Esophagus squamous epithelium (tissue), 5 donors: Measurements from ENCODE around the gene SRGAP2B. TPM values are rescaled to one million over a fixed set of nuclear protein-coding genes. Genes with fewer than 3 reads are reported as not detected.
"Not testable (repeated sequence)": the region's sequence is repeated elsewhere in the genome, so short reads cannot be mapped to it uniquely, and the experiment has no call there.

Experiments used
- DNase-seq: peaks from one replicate; lab custom pipeline; 2025; lab: John Stamatoyannopoulos, UW
- H3K27ac ChIP-seq, 4 donors: fragments of 200-600 bp; sonication (generic); one replicate each; pipeline ENCODE4 v1.5.1; 2016 to 2019; ENCODE audit warnings: mild to moderate bottlenecking in 1 of 4
- H3K27me3 ChIP-seq, 4 donors: fragments of 200-600 bp; sonication (generic); 1 replicate in 3 of 4; 2 replicates in 1 of 4; pipeline versions ENCODE4 v1.5.1 to v1.6.0; 2017 to 2021; ENCODE audit warnings: antibody characterized with exemption in 1 of 4
- H3K36me3 ChIP-seq, 3 donors: fragments of 200-600 bp; sonication (generic); one replicate each; pipeline ENCODE4 v1.5.1; 2016 to 2019
- H3K4me1 ChIP-seq, 3 donors: fragments of 200-600 bp; sonication (generic); one replicate each; pipeline ENCODE4 v1.5.1; 2017 to 2019
- H3K4me3 ChIP-seq, 4 donors: fragments of 200-600 bp; sonication (generic); 1 replicate in 3 of 4; 2 replicates in 1 of 4; pipeline ENCODE4 v1.5.1; 2016 to 2019; ENCODE audit warnings: mild to moderate bottlenecking in 2 of 4, moderate library complexity in 1 of 4
- H3K9me3 ChIP-seq, 3 donors: fragments of 200-600 bp; sonication (generic); one replicate each; pipeline ENCODE4 v1.5.1; 2016 to 2019
- WGBS, 2 donors: methylation state at CpG; one replicate each; pipeline ENCODE4 v1.1.5; 2018; 5-methylcytosine and 5-hydroxymethylcytosine counted together
- intact Hi-C: fragments of 100-400 bp; cut with DNase I; formaldehyde crosslinking; loops from one replicate; pipeline ENCODE4 v1.15.0; 2022
- total RNA-seq, 4 donors: library from RNA; depleted of rRNA; stranded (reverse); fragments of >200 nt; gene quantifications; one replicate each; pipeline ENCODE4 v1.1.0, GENCODE V29; 2016
- donor health status: DM: yes; HTN: yes; CAD: no.

SRGAP2B gene
- total RNA-seq, 4 donors from 2014 or later = 9.1 to 13.7 (median 12.9) TPM

GRCh38 chr1:145015744-145016491 is 79.2 kb downstream of the SRGAP2B start:
- H3K4me1 ChIP-seq, H3K4me3 ChIP-seq, DNase-seq, H3K36me3 ChIP-seq, H3K27ac ChIP-seq, intact Hi-C loops, H3K9me3 ChIP-seq, H3K27me3 ChIP-seq: not testable (repeated sequence)
- no CpG with 5 or more reads among the region's 2 CpGs for WGBS, 2 donors

GRCh38 chr1:145013353-145013752 is 81.8 kb downstream of the SRGAP2B start:
- H3K27me3 ChIP-seq, DNase-seq, H3K36me3 ChIP-seq, H3K4me3 ChIP-seq, H3K4me1 ChIP-seq, intact Hi-C loops, H3K27ac ChIP-seq, H3K9me3 ChIP-seq: not testable (repeated sequence)
- 100% methylated on average over 2 of the region's 4 CpGs for WGBS, 2 donors

- WGBS, 2 donors = 94 to 96% methylated on average over 3 to 4 of the region's 4 CpGs
- DNase-seq, H3K27me3 ChIP-seq: not testable (repeated sequence)
Measured at GRCh38 chr1:145011811-145012210, 83.3 kb downstream of the SRGAP2B start.

GRCh38 chr1:145010580-145010979 is 84.5 kb downstream of the SRGAP2B start:
- H3K27me3 ChIP-seq, H3K27ac ChIP-seq, H3K4me1 ChIP-seq, H3K36me3 ChIP-seq, H3K9me3 ChIP-seq, DNase-seq, intact Hi-C loops, H3K4me3 ChIP-seq: not testable (repeated sequence)
- WGBS, 2 donors = 48 to 71% methylated on average over 1 to 2 of the region's 3 CpGs

More at GRCh38 chr1:145011811-145012210, 83.3 kb downstream of the SRGAP2B start:
- H3K9me3 ChIP-seq, H3K36me3 ChIP-seq, H3K27ac ChIP-seq, H3K4me1 ChIP-seq, H3K4me3 ChIP-seq, intact Hi-C loops: not testable (repeated sequence)

- not testable (repeated sequence) for H3K27me3 ChIP-seq
Measured at GRCh38 chr1:145009928-145010327, 85.2 kb downstream of the SRGAP2B start.

GRCh38 chr1:145008388-145008787 is 86.7 kb downstream of the SRGAP2B start:
- WGBS, 2 donors = no CpG with 5 or more reads among the region's 4 CpGs
- H3K36me3 ChIP-seq, H3K9me3 ChIP-seq, H3K4me1 ChIP-seq, H3K27ac ChIP-seq, H3K4me3 ChIP-seq, DNase-seq, H3K27me3 ChIP-seq, intact Hi-C loops: not testable (repeated sequence)

More at GRCh38 chr1:145009928-145010327, 85.2 kb downstream of the SRGAP2B start:
- 0 to 8% methylated on average over 2 of the region's 3 CpGs for WGBS, 2 donors
- H3K9me3 ChIP-seq, H3K4me1 ChIP-seq, H3K4me3 ChIP-seq, DNase-seq, H3K36me3 ChIP-seq, intact Hi-C loops, H3K27ac ChIP-seq: not testable (repeated sequence)

GRCh38 chr1:145005142-145005541 is 90.0 kb downstream of the SRGAP2B start:
- H3K4me3 ChIP-seq, H3K9me3 ChIP-seq, H3K4me1 ChIP-seq, H3K36me3 ChIP-seq, H3K27ac ChIP-seq, H3K27me3 ChIP-seq, intact Hi-C loops, DNase-seq: not testable (repeated sequence)
- no CpG with 5 or more reads among the region's 3 CpGs for WGBS, 2 donors

- H3K36me3 ChIP-seq, H3K27me3 ChIP-seq, H3K4me3 ChIP-seq, H3K27ac ChIP-seq, H3K4me1 ChIP-seq, H3K9me3 ChIP-seq, DNase-seq, intact Hi-C loops: not testable (repeated sequence)
- WGBS, 2 donors = 100% methylated on average over 1 of the region's 3 CpGs
Measured at GRCh38 chr1:145001381-145001780, 93.7 kb downstream of the SRGAP2B start.

- H3K27me3 ChIP-seq, DNase-seq, H3K4me3 ChIP-seq, H3K27ac ChIP-seq, intact Hi-C loops, H3K9me3 ChIP-seq, H3K4me1 ChIP-seq, H3K36me3 ChIP-seq: not testable (repeated sequence)
- WGBS, 2 donors = 100% methylated on average over 3 of the region's 4 CpGs; no CpG with 5 or more reads in 1 of the 2 donors
Measured at GRCh38 chr1:145000743-145001326, 94.3 kb downstream of the SRGAP2B start.

GRCh38 chr1:145000074-145000742 is 94.9 kb downstream of the SRGAP2B start:
- H3K4me3 ChIP-seq, H3K4me1 ChIP-seq, H3K27ac ChIP-seq, intact Hi-C loops, H3K9me3 ChIP-seq, DNase-seq, H3K27me3 ChIP-seq, H3K36me3 ChIP-seq: not testable (repeated sequence)
- WGBS, 2 donors = no CpG with 5 or more reads among the region's 5 CpGs

- H3K9me3 ChIP-seq, DNase-seq, H3K4me1 ChIP-seq, H3K4me3 ChIP-seq, intact Hi-C loops, H3K36me3 ChIP-seq, H3K27me3 ChIP-seq, H3K27ac ChIP-seq: not testable (repeated sequence)
- no CpG with 5 or more reads among the region's 2 CpGs for WGBS, 2 donors
Measured at GRCh38 chr1:144998981-144999273, 96.2 kb downstream of the SRGAP2B start.

- H3K27ac ChIP-seq, H3K4me1 ChIP-seq, H3K27me3 ChIP-seq, DNase-seq, H3K36me3 ChIP-seq, H3K9me3 ChIP-seq, H3K4me3 ChIP-seq, intact Hi-C loops: not testable (repeated sequence)
- 67% methylated on average over 1 to 3 of the region's 5 CpGs for WGBS, 2 donors
Measured at GRCh38 chr1:144998134-144998980, 96.8 kb downstream of the SRGAP2B start.
